ENCODE results near the gene USP24. TPM values are rescaled to one million over a fixed set of nuclear protein-coding genes. Genes with fewer than 3 reads are reported as not detected.
"Not testable (repeated sequence)": the region's sequence is repeated elsewhere in the genome, so short reads cannot be mapped to it uniquely, and the experiment has no call there.

The USP24 gene
- polyA plus RNA-seq, 1 donor (not counting 4 experiments of a cell fraction or from before 2014, with no cell fraction given): 22.5 TPM

DNA sequence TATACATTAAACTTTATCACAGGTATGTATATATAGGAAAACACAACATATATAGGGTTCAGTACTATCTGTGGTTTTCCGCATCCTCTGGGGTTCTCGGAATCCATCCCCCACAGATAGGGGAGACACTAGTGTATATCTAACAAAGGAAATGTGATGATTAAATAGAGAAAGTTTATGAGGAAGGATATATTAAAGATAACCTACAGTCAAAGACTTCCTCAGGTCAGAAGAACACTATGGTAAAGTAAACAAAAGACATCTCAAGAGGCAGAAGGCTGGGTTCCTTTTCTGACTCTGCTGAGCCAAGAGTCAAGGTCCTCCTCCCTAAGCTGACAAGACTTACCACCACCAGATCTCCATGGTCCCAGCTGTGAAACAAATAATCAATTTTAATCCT, 12.1 kb downstream of the USP24 start:
- Histone ChIP-seq H3K36me3 (ENCODE audit: control insufficient read depth in 2 of 2, extremely low read depth in 1 of 2, insufficient read depth in 2 of 2, low read length in 2 of 2) (no peaks in the 10 kb centered on the region), H3K4me2 (ENCODE audit: control insufficient read depth, extremely low read depth, insufficient read depth, low read depth, low read length) (no peak overlapping the region), H3K27ac (ENCODE audit: control insufficient read depth, insufficient read depth, low read length) (no peak overlapping the region), H3K4me1 (ENCODE audit: control insufficient read depth, extremely low read depth, insufficient read depth, low read length) (peaks cover 8% of the 10 kb centered on the region), H3K79me2 (ENCODE audit: control insufficient read depth, insufficient read depth, low read length) (peaks cover 74% of the 10 kb centered on the region), H3K27me3 (ENCODE audit: control insufficient read depth, extremely low read depth, insufficient read depth, low read length) (no peaks in the 10 kb centered on the region), H4K20me1 (ENCODE audit: control insufficient read depth, extremely low read depth, insufficient read depth, low read length) (peaks cover 7% of the 10 kb centered on the region), H2AFZ (ENCODE audit: control insufficient read depth, low read length) (no peak overlapping the region), H3K4me3 (ENCODE audit: control insufficient read depth in 2 of 3, extremely low read depth in 1 of 3, insufficient read depth in 2 of 3, low read depth in 1 of 3, low read length in 3 of 3) (no peak overlapping the region), H3K9me3 (ENCODE audit: control insufficient read depth, low read depth, low read length) (no peaks in the 10 kb centered on the region), H3K9me1 (ENCODE audit: control insufficient read depth, extremely low read depth, insufficient read depth, low read length) (no peaks in the 10 kb centered on the region), H3K9ac (ENCODE audit: control insufficient read depth, extremely low read depth, insufficient read depth, low read length) (no peak overlapping the region)
- TF ChIP-seq EZH2 (IDR thresholded peaks at IDR 0.05; ENCODE audit: low read length): no peak
- dilution Hi-C loops (cut with MboI; ENCODE audit: extremely low pct_ligation_motif_present, low sequenced_read_pairs): no loop called here
- no peak for DNase-seq (ENCODE audit: low read depth, low spot score)
- no peak for FAIRE-seq

DNA sequence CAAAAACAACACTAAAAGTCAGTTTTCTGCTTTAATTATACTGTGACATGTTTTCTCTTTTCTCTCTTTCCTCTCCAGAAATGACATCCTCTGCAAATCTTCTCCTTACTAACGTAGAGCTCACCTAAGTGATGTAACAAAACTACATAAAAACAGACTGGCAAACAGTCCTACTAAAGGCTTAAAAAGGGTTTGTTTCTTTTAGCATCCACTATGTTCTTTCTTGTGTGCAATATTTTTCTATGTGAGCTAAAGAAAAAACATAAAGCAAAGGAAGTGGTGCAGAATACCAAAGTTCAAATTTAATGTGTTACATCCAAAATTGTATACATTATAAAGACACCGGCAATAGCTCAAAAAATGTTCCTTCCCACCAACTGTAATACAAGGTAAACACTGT, 14.5 kb downstream of the USP24 start:
- TF ChIP-seq CTCF (optimal IDR thresholded peaks at IDR 0.05 in 1 of 3, IDR thresholded peaks at IDR 0.05 in 1 of 3, conservative IDR thresholded peaks at IDR 0.05 in 1 of 3; ENCODE audit: extremely low read depth in 1 of 3, insufficient read depth in 2 of 3, low read length in 3 of 3) (no peak), EZH2 (IDR thresholded peaks at IDR 0.05; ENCODE audit: low read length) (no peak)
- DNase-seq (ENCODE audit: low read depth, low spot score) (no peak), FAIRE-seq (no peak)
- no peaks in the 10 kb centered on the region for H3K27me3 ChIP-seq (ENCODE audit: control insufficient read depth, extremely low read depth, insufficient read depth, low read length)
- no peak overlapping the region for H2AFZ ChIP-seq (ENCODE audit: control insufficient read depth, low read length)
- H3K9ac ChIP-seq (ENCODE audit: control insufficient read depth, extremely low read depth, insufficient read depth, low read length): no peak overlapping the region
- H3K79me2 ChIP-seq (ENCODE audit: control insufficient read depth, insufficient read depth, low read length): peaks cover 70% of the 10 kb centered on the region
- no peaks in the 10 kb centered on the region for H3K9me3 ChIP-seq (ENCODE audit: control insufficient read depth, low read depth, low read length)
- no peaks in the 10 kb centered on the region for H3K36me3 ChIP-seq (ENCODE audit: control insufficient read depth in 2 of 2, extremely low read depth in 1 of 2, insufficient read depth in 2 of 2, low read length in 2 of 2)
- H3K27ac ChIP-seq (ENCODE audit: control insufficient read depth, insufficient read depth, low read length): no peak overlapping the region
- dilution Hi-C loops (cut with MboI; ENCODE audit: extremely low pct_ligation_motif_present, low sequenced_read_pairs): no loop called here
- H3K9me1 ChIP-seq (ENCODE audit: control insufficient read depth, extremely low read depth, insufficient read depth, low read length): no peaks in the 10 kb centered on the region
- H3K4me3 ChIP-seq (ENCODE audit: control insufficient read depth in 2 of 3, extremely low read depth in 1 of 3, insufficient read depth in 2 of 3, low read depth in 1 of 3, low read length in 3 of 3): no peak overlapping the region
- H4K20me1 ChIP-seq (ENCODE audit: control insufficient read depth, extremely low read depth, insufficient read depth, low read length): peaks cover 8% of the 10 kb centered on the region
- H3K4me2 ChIP-seq (ENCODE audit: control insufficient read depth, extremely low read depth, insufficient read depth, low read depth, low read length): no peak overlapping the region
- peaks cover 8% of the 10 kb centered on the region for H3K4me1 ChIP-seq (ENCODE audit: control insufficient read depth, extremely low read depth, insufficient read depth, low read length)

GRCh38 chr1:55199735-55200134, 15.4 kb downstream of the USP24 start:
- dilution Hi-C loops (cut with MboI; ENCODE audit: extremely low pct_ligation_motif_present, low sequenced_read_pairs); H3K4me3 ChIP-seq (ENCODE audit: control insufficient read depth in 2 of 3, extremely low read depth in 1 of 3, insufficient read depth in 2 of 3, low read depth in 1 of 3, low read length in 3 of 3); H3K9me1 ChIP-seq (ENCODE audit: control insufficient read depth, extremely low read depth, insufficient read depth, low read length); H4K20me1 ChIP-seq (ENCODE audit: control insufficient read depth, extremely low read depth, insufficient read depth, low read length); FAIRE-seq; H3K27ac ChIP-seq (ENCODE audit: control insufficient read depth, insufficient read depth, low read length); H3K9ac ChIP-seq (ENCODE audit: control insufficient read depth, extremely low read depth, insufficient read depth, low read length); H3K36me3 ChIP-seq (ENCODE audit: control insufficient read depth in 2 of 2, extremely low read depth in 1 of 2, insufficient read depth in 2 of 2, low read length in 2 of 2); H3K9me3 ChIP-seq (ENCODE audit: control insufficient read depth, low read depth, low read length); H3K4me1 ChIP-seq (ENCODE audit: control insufficient read depth, extremely low read depth, insufficient read depth, low read length); H2AFZ ChIP-seq (ENCODE audit: control insufficient read depth, low read length); H3K4me2 ChIP-seq (ENCODE audit: control insufficient read depth, extremely low read depth, insufficient read depth, low read depth, low read length); DNase-seq (ENCODE audit: low read depth, low spot score); H3K27me3 ChIP-seq (ENCODE audit: control insufficient read depth, extremely low read depth, insufficient read depth, low read length): not testable (repeated sequence)
- H3K79me2 ChIP-seq (ENCODE audit: control insufficient read depth, insufficient read depth, low read length): peaks cover 73% of the 10 kb centered on the region

Data from keratinocyte (primary cell).